NCI-H1092 (cell line): Measurements from ENCODE around the gene ZCRB1.
A peak's percentile ranks its signal among the peaks of the same experiment; 100 is the strongest.

Experiments used
- DNase-seq: peaks from one replicate; lab custom pipeline; 2025; lab: John Stamatoyannopoulos, UW

ZCRB1 gene

GRCh38 chr12:42327227-42327590 lies 1.3 kb upstream of the ZCRB1 start:
- no peak for DNase-seq

- no peak for DNase-seq
Measured at GRCh38 chr12:42326541-42327226, 790 bp upstream of the ZCRB1 start.

DNA sequence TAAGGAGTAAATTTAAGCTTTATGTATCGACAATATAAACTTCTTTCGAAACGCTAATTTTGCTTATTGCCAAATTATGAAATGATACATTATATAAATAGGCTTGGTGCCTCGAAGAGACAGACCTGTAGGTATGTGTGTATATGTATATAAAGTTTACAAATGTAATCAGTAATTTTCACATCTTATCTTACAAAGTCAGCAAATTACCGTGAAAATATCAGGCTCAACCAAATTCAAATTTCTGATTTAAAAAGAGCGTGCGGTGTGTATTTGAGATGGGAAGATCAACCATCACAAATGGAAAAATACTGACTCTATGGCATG lies 605 bp downstream of the ZCRB1 start:
- no peak for DNase-seq

DNA sequence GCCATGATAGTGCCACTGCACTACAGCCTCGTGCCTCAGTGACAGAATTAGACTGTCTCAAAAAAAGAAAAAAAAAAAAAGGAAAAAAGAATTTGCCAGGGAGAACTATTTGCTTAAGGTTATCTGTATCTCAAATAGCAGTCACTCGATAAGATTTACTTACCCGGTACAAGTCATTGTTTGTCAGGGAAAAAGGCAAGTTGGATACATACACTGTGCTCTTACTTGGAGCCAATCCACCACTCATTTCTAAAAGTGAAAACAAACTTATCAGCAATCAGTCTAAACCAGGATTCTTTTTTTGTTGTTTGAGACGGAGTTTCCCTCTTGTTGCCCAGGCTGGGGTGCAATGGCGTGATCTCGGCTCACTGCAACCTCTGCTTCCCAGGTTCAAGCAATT lies 2.0 kb downstream of the ZCRB1 start:
- no peak for DNase-seq

GRCh38 chr12:42322567-42322966 lies 3.3 kb downstream of the ZCRB1 start:
- no peak for DNase-seq

- no peak for DNase-seq
Measured at GRCh38 chr12:42320796-42321195, 5.1 kb downstream of the ZCRB1 start.

DNA sequence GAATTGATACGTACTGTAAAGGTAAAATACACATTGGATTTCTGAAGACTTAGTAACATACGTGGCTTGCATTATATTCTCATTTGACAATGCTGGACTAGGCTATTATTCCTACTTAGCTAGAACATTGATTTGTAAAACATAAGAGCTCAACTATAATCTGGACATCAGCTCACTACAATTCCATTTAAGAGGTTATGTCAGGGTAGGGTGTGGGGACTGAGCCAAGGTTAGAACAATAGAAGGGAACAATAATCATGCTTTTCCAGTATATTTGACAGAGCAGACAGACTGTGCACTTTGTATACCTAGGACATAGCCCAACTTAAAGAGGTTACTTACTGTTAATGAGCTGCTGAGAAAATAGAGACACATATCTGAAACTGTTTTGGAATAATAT lies 10.8 kb downstream of the ZCRB1 start:
- DNase-seq, result no peak

- no peak for DNase-seq
Measured at GRCh38 chr12:42309996-42310395, 15.9 kb downstream of the ZCRB1 start.

DNA sequence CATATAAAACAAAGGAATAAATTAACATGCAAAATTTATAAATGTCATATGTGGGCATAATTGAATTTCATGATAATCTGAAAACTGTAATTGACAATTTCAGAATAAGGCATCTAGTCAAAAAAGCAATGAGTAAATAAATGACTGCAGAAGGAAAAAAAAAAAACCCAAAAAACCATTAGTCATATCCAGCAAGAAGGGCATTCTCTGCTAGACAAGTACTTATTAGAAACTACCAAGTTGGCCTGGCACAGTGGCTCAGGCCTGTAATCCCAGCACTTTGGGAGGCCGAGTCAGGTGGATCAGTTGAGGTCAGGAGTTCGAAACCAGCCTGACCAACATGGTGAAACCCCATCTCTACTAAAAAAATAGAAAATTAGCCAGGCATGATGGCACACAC lies 17.5 kb downstream of the ZCRB1 start:
- no peak for DNase-seq

- no peak for DNase-seq
Measured at GRCh38 chr12:42306297-42306696, 19.6 kb downstream of the ZCRB1 start.

- DNase-seq, result no peak
Measured at GRCh38 chr12:42299392-42300308, 26.2 kb downstream of the ZCRB1 start.

GRCh38 chr12:42298887-42299286 lies 27.0 kb downstream of the ZCRB1 start:
- no peak for DNase-seq

DNA sequence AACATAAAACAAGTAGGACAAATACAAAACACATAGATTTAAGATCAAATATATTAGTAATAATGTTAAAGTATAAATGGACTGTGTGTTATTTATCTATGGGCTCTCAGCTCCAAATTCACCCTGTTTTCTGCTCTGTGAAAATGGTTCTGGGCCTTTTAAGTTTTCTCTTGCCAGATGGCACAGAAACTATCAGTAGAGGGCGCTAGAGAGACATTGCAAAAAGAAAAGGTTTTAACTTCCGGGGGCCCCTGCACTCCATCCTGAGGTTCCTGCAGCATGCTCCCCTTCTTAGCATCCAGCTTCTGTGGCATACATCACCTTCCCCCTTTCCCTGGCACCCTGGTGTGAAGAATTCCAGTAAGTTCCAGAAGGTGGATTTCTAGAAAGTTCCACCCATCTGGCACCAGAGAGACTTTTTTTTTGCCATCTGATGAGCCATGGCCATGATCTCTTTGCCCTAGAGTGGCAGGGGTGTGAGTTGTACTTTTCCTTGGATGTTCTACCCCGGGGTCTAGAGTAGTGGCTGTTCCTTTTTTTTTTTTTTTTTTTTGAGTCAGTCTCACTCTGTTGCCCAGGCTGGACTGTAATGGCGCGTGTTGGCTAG lies 29.3 kb downstream of the ZCRB1 start:
- DNase-seq, result no peak

- DNase-seq, result no peak
Measured at GRCh38 chr12:42291680-42292079, 34.2 kb downstream of the ZCRB1 start.

DNA sequence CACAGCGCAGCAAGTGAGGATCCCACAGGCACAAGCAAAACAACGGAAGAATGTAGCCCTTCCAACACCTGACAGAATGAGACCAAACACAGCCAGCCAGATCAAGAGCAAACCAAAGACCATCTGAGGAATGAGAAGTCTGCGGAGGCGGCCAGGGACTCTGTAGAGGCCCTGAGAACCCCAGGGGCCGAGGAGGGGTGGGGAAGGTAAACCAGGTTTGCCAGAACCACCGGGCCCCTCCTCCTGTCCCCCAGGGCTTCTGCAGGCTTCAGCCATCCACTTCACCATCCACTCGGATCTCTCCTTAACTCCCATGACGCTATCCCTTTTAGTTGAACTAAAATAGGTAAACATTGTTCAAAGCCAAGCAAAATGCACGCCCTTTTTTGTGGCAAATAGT lies 37.4 kb downstream of the ZCRB1 start:
- DNase-seq, result no peak

DNA sequence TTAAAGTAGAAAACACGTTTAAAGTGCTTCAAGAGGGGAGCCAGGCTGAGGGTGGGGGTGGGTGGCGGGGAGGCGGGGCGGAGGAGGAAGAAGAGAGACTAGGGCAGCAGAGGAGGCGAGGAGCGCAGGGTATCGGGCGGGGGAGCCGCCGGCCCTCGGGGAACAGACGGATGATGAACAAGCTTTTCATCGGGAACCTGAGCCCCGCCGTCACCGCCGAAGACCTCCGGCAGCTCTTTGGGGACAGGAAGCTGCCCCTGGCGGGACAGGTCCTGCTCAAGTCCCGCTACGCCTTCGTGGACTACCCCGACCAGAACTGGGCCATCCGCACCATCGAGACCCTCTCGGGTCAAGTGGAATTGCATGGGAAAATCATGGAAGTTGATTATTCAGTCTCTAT lies 39.2 kb downstream of the ZCRB1 start:
- DNase-seq, result no peak

GRCh38 chr12:42285431-42285830 lies 40.5 kb downstream of the ZCRB1 start:
- no peak for DNase-seq

- no peak for DNase-seq
Measured at GRCh38 chr12:42284876-42285275, 41.0 kb downstream of the ZCRB1 start.

GRCh38 chr12:42284157-42284556 lies 41.7 kb downstream of the ZCRB1 start:
- no peak for DNase-seq

DNA sequence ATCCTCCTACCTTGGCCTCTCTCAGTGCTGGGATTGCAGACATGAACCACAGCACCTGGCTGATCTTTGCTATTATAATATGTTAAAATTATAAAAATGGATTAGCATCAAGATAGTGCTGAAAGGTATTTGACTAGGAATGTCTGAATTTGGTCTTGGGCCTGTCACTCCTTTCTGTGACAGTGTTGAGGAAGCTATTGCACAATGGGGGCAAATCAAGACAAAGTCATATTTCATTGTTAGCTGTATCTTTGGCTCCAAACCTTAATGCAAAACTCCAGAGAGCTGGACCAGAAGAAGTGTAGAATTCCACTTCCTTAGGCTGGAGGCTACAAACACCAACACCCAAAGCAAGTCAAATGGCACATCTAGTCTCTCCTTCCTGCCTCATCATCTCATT lies 42.2 kb downstream of the ZCRB1 start:
- no peak for DNase-seq

DNA sequence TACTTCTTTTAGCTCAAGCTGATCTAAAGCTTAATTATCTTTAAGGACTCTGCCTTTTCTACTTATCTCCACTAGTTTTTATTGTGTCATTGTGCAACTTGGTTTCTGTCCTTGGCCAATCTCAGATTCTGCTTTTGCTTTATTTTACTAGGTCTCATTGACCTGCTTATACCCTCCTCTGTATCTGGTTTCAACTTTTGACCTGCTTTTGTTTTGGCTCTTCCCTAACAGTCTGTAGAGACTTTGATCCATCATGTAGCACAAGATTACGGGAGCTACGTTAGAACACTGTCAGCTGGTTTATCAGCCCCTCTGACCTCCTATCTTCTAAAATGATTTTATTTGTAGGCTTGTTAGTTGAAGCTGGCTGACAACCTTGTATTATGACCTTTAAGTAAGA lies 43.6 kb downstream of the ZCRB1 start:
- DNase-seq, result no peak

DNA sequence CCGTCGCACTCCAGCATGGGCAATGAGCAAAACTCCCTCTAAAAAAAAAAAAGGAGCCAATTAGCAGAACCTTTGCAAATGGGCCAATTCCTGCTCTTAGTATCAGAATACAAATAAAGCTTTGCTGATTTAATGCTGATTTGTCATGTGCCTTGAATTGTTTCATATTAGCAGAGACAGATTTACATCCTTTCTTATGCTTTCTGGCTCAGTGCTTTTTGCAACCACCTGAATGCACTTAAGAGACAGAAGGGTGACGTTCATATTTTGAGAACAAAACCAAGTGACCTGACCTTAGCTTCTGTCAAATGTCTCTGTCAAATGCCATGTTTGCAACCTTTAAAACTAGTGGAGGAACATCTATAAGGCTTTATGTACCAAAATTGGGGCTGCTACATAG lies 44.0 kb downstream of the ZCRB1 start:
- no peak for DNase-seq

GRCh38 chr12:42281278-42281677 lies 44.6 kb downstream of the ZCRB1 start:
- peak; percentile 5 for DNase-seq
